ENCODE results near the gene CYP4A22. TPM values are rescaled to one million over a fixed set of nuclear protein-coding genes. Genes with fewer than 3 reads are reported as not detected.

The CYP4A22 gene
- total RNA-seq, 1 experiment from 2014 or later, result not detected

DNA sequence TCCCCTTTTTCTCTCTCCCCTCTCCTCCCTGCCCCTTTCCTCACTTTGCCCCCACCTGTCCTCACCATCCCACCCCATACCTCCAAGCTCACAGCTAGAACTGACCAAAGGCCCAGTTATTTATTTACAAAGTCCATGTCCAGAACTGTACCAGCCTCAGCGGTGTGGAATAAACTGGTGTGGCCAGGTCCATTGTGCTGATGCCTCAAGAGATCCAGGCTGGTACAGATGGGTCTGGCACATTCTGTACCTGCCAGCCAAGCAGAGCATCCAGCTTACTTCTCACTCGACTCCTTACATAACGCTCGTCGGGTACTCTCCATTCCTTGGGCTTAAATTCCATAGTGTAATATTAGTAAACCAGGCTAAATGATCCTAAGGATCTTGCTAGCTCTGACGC is 40.8 kb downstream of the CYP4A22 start:
- H3K9me3 ChIP-seq (ENCODE audit: control insufficient read depth, insufficient read depth, low read depth, low read length), result no peaks in the 10 kb centered on the region
- no peak overlapping the region for H3K27ac ChIP-seq (ENCODE audit: low read length)
- H3K36me3 ChIP-seq (ENCODE audit: control insufficient read depth, insufficient read depth, low read length), result no peaks in the 10 kb centered on the region
- H3K4me1 ChIP-seq (ENCODE audit: control insufficient read depth, insufficient read depth, low read length), result no peaks in the 10 kb centered on the region
- DNase-seq (ENCODE audit: low read depth, low spot score) (no peak), ATAC-seq (no peak)
- H3K4me3 ChIP-seq (ENCODE audit: low read depth in 2 of 2, low read length in 2 of 2), result no peak overlapping the region
- in situ Hi-C loops (cut with HindIII; ENCODE audit: low pct_unique_long_range_greater_than_20kb, low sequenced_read_pairs) (no loop called here), intact Hi-C loops (cut with micrococcal nuclease; ENCODE audit: unreplicated experiment) (no loop called here)
- TF ChIP-seq POLR2AphosphoS5 (IDR thresholded peaks at IDR 0.05; ENCODE audit: low read depth, low read length), result no peak
- TF ChIP-seq, protein P1, sequence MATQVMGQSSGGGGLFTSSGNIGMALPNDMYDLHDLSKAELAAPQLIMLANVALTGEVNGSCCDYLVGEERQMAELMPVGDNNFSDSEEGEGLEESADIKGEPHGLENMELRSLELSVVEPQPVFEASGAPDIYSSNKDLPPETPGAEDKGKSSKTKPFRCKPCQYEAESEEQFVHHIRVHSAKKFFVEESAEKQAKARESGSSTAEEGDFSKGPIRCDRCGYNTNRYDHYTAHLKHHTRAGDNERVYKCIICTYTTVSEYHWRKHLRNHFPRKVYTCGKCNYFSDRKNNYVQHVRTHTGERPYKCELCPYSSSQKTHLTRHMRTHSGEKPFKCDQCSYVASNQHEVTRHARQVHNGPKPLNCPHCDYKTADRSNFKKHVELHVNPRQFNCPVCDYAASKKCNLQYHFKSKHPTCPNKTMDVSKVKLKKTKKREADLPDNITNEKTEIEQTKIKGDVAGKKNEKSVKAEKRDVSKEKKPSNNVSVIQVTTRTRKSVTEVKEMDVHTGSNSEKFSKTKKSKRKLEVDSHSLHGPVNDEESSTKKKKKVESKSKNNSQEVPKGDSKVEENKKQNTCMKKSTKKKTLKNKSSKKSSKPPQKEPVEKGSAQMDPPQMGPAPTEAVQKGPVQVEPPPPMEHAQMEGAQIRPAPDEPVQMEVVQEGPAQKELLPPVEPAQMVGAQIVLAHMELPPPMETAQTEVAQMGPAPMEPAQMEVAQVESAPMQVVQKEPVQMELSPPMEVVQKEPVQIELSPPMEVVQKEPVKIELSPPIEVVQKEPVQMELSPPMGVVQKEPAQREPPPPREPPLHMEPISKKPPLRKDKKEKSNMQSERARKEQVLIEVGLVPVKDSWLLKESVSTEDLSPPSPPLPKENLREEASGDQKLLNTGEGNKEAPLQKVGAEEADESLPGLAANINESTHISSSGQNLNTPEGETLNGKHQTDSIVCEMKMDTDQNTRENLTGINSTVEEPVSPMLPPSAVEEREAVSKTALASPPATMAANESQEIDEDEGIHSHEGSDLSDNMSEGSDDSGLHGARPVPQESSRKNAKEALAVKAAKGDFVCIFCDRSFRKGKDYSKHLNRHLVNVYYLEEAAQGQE (IDR thresholded peaks at IDR 0.05; ENCODE audit: insufficient read depth in 1 of 2, low read depth in 2 of 2, low read length in 1 of 2), result no peak
- TF ChIP-seq, protein P2, sequence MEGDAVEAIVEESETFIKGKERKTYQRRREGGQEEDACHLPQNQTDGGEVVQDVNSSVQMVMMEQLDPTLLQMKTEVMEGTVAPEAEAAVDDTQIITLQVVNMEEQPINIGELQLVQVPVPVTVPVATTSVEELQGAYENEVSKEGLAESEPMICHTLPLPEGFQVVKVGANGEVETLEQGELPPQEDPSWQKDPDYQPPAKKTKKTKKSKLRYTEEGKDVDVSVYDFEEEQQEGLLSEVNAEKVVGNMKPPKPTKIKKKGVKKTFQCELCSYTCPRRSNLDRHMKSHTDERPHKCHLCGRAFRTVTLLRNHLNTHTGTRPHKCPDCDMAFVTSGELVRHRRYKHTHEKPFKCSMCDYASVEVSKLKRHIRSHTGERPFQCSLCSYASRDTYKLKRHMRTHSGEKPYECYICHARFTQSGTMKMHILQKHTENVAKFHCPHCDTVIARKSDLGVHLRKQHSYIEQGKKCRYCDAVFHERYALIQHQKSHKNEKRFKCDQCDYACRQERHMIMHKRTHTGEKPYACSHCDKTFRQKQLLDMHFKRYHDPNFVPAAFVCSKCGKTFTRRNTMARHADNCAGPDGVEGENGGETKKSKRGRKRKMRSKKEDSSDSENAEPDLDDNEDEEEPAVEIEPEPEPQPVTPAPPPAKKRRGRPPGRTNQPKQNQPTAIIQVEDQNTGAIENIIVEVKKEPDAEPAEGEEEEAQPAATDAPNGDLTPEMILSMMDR (IDR thresholded peaks at IDR 0.05), result no peak
- no peak for TF ChIP-seq TCF7L2 (IDR thresholded peaks at IDR 0.05; ENCODE audit: low read depth, low read length)
- TF ChIP-seq SIN3A (IDR thresholded peaks at IDR 0.05; ENCODE audit: borderline replicate concordance, insufficient read depth, low read depth, low read length), result no peak
- ChIA-PET POLR2A (no interaction called here), CTCF (interaction anchor here (0.5 to 1.7 kb wide), 2 partner anchors 15 to 177 kb away, joined by 4 to 14 read pairs; no protein-coding TSS in a partner anchor)
- no peaks in the 10 kb centered on the region; the same call in 1 of the 2 replicates for H3K27me3 ChIP-seq (ENCODE audit: control insufficient read depth, insufficient read depth, low read length)
- BruUV-seq (replicated peaks), result no TSS peak

DNA sequence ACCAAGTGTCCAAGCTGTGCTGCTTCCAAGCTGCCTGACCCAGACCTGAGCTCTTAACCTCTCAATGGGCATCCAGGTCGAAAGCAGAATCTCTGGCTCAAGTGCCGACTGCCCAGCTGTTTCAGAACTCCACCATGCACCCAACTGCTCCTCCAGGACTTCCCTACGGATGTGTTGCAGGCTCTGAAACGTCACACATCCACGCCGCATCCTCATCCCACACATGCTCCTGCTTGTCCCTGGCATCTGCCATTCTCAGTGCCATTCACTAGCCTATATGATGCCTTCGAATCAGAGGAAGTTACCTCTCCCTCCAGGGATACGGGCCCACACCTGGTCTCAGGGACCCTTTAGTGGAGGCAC is 41.4 kb downstream of the CYP4A22 start:
- no peaks in the 10 kb centered on the region for H3K9me3 ChIP-seq (ENCODE audit: control insufficient read depth, insufficient read depth, low read depth, low read length)
- in situ Hi-C loops (cut with HindIII; ENCODE audit: low pct_unique_long_range_greater_than_20kb, low sequenced_read_pairs), result no loop called here
- TF ChIP-seq, protein P2 (IDR thresholded peaks at IDR 0.05), result no peak
- TF ChIP-seq SIN3A (IDR thresholded peaks at IDR 0.05; ENCODE audit: borderline replicate concordance, insufficient read depth, low read depth, low read length), result no peak
- TF ChIP-seq, protein P1 (IDR thresholded peaks at IDR 0.05; ENCODE audit: insufficient read depth in 1 of 2, low read depth in 2 of 2, low read length in 1 of 2), result no peak
- TF ChIP-seq TCF7L2 (IDR thresholded peaks at IDR 0.05; ENCODE audit: low read depth, low read length), result no peak
- TF ChIP-seq POLR2AphosphoS5 (IDR thresholded peaks at IDR 0.05; ENCODE audit: low read depth, low read length), result no peak
- DNase-seq (ENCODE audit: low read depth, low spot score) (no peak), ATAC-seq (no peak)
- CTCF ChIA-PET, result interaction anchor here (0.7 to 1.7 kb wide), 7 partner anchors 11 to 520 kb away, joined by 3 to 25 read pairs (median 3); partner anchors contain the start of gene PDZK1IP1
- H3K4me3 ChIP-seq (ENCODE audit: low read depth in 2 of 2, low read length in 2 of 2), result peak overlapping the region; percentile 35 to 69
- no peaks in the 10 kb centered on the region for H3K36me3 ChIP-seq (ENCODE audit: control insufficient read depth, insufficient read depth, low read length)
- H3K4me1 ChIP-seq (ENCODE audit: control insufficient read depth, insufficient read depth, low read length), result no peaks in the 10 kb centered on the region
- TSS peak; percentile 87 for BruUV-seq (replicated peaks)
- H3K27ac ChIP-seq (ENCODE audit: low read length), result peak overlapping the region; percentile 52; the same call in 1 of the 2 replicates
- H3K27me3 ChIP-seq (ENCODE audit: control insufficient read depth, insufficient read depth, low read length), result no peaks in the 10 kb centered on the region; the same call in 1 of the 2 replicates
- POLR2A ChIA-PET, result no interaction called here
- intact Hi-C loops (cut with micrococcal nuclease; ENCODE audit: unreplicated experiment), result loop anchor here (1.0 kb wide), 1 partner anchor 85 kb away; no protein-coding TSS in a partner anchor

Data from Panc1 (cell line).